PFSK-1 (cell line): ENCODE data around the gene DBNL. TPM values are rescaled to one million over a fixed set of nuclear protein-coding genes. Genes with fewer than 3 reads are reported as not detected.
A peak's percentile ranks its signal among the peaks of the same experiment; 100 is the strongest.
"Not testable (repeated sequence)": the region's sequence is repeated elsewhere in the genome, so short reads cannot be mapped to it uniquely, and the experiment has no call there.

Source experiments
- FOXP2 ChIP-seq: optimal IDR thresholded peaks from 2 replicates; pipeline ENCODE3; 2011; ENCODE audit warnings: borderline replicate concordance, control low read depth, inconsistent platforms; ENCODE audit not compliant: insufficient read depth; ENCODE audit errors: extremely low read length, extremely low read depth
- POLR2AphosphoS5 ChIP-seq: IDR thresholded peaks from 2 replicates; pipeline ENCODE4 v1.6.1; 2012; ENCODE audit warnings: low read depth, mild to moderate bottlenecking, control low read depth, low read length, moderate library complexity
- SIN3A ChIP-seq: IDR thresholded peaks from 2 replicates; pipeline ENCODE4 v1.6.1; 2012; ENCODE audit warnings: mild to moderate bottlenecking, low read length, moderate library complexity, borderline replicate concordance; ENCODE audit not compliant: insufficient read depth
- TAF1 ChIP-seq: IDR thresholded peaks from 2 replicates; pipeline ENCODE4 v1.6.1; 2012; ENCODE audit warnings: low read length, control low read depth, borderline replicate concordance; ENCODE audit not compliant: insufficient read depth
- polyA plus RNA-seq: library from polyadenylated mRNA; unstranded; fragments of >200 nt; gene quantifications from one replicate; pipeline ENCODE4 v1.2.1, GENCODE V29; 2012; ENCODE audit warnings: low read depth, missing spikeins; ENCODE audit not compliant: insufficient read length
- TF ChIP-seq, protein P1 (sequence below), 2 experiments: IDR thresholded peaks; 2 replicates each; pipeline versions ENCODE4 v1.6.1 to v1.8.0; 2011 to 2012; ENCODE audit warnings: low read depth in 2 of 2, low read length in 2 of 2, control low read depth in 1 of 2, inconsistent platforms in 1 of 2, mild to moderate bottlenecking in 1 of 2, moderate library complexity in 1 of 2; ENCODE audit not compliant: insufficient read depth in 1 of 2

DBNL gene
- polyA plus RNA-seq: 100 TPM

DNA sequence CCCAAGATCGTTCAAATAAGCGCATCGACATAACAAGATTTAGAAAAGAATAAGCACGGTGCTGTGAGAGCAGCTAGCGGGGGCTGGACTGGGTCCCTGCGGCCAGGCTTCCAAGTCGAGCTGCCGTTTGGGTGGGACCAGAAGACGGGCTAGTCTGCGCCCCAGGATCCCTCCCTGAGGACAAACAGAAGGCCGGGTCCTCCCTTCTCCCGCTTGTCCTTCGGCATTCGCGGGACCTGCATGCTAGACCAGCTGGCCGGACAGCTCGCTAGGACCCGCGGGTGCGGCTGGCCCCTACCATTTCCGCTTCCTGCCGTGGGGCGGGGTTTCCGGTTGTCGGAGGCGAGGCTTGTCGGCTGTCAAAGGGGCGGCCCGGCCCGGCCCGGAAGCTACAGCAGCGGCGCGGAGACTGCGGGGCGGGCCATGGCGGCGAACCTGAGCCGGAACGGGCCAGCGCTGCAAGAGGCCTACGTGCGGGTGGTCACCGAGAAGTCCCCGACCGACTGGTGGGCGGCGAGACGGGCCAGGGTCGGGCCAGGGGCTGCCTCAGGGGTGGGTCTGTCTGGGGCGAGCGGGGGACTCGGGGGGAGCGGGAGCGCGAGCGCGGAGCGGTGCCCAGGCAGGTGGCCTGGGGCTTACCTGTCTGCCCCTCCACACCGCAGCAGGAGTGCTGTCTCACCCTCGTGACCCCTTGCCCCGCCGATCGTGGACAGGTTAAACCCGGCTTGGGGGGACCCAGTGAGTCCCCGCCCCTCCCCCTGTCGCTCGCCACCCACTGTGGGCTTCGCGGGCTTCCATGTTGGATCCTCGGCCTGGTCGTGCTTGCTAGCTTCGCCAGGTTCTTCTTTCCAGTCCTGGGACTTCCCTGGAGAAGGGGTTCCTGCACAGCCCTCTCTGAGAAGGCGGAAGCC, at the start of gene DBNL:
TSS of gene DBNL (plus strand) at position 388 of the 911 bp plus-strand sequence. CDS start at position 424, 36 bp downstream.
- peak; percentile 89 for TF ChIP-seq TAF1
- TF ChIP-seq SIN3A: 0 out of 2 replicates have a peak, but pooled peaks have one; percentile 51
- peak; percentile 95 for TF ChIP-seq POLR2AphosphoS5
- peak; percentile 95 for TF ChIP-seq FOXP2
- TF ChIP-seq, protein P1, sequence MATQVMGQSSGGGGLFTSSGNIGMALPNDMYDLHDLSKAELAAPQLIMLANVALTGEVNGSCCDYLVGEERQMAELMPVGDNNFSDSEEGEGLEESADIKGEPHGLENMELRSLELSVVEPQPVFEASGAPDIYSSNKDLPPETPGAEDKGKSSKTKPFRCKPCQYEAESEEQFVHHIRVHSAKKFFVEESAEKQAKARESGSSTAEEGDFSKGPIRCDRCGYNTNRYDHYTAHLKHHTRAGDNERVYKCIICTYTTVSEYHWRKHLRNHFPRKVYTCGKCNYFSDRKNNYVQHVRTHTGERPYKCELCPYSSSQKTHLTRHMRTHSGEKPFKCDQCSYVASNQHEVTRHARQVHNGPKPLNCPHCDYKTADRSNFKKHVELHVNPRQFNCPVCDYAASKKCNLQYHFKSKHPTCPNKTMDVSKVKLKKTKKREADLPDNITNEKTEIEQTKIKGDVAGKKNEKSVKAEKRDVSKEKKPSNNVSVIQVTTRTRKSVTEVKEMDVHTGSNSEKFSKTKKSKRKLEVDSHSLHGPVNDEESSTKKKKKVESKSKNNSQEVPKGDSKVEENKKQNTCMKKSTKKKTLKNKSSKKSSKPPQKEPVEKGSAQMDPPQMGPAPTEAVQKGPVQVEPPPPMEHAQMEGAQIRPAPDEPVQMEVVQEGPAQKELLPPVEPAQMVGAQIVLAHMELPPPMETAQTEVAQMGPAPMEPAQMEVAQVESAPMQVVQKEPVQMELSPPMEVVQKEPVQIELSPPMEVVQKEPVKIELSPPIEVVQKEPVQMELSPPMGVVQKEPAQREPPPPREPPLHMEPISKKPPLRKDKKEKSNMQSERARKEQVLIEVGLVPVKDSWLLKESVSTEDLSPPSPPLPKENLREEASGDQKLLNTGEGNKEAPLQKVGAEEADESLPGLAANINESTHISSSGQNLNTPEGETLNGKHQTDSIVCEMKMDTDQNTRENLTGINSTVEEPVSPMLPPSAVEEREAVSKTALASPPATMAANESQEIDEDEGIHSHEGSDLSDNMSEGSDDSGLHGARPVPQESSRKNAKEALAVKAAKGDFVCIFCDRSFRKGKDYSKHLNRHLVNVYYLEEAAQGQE (IDR thresholded peaks at IDR 0.05; ENCODE audit: insufficient read depth in 1 of 2, low read depth in 2 of 2, low read length in 2 of 2): 0 out of 4 replicates have a peak, but pooled peaks have one; percentile 19 to 62

GRCh38 chr7:43997532-43997931, 47.0 kb upstream of the DBNL start, which contains the start of gene SPDYE1:
SPDYE1 (plus strand) TSS chr7:43997897; CDS start chr7:43999950, 2,053 bp downstream.
- TF ChIP-seq, protein P1 (IDR thresholded peaks at IDR 0.05; ENCODE audit: insufficient read depth in 1 of 2, low read depth in 2 of 2, low read length in 2 of 2): not testable (repeated sequence)
- not testable (repeated sequence) for TF ChIP-seq POLR2AphosphoS5, TAF1

DNA sequence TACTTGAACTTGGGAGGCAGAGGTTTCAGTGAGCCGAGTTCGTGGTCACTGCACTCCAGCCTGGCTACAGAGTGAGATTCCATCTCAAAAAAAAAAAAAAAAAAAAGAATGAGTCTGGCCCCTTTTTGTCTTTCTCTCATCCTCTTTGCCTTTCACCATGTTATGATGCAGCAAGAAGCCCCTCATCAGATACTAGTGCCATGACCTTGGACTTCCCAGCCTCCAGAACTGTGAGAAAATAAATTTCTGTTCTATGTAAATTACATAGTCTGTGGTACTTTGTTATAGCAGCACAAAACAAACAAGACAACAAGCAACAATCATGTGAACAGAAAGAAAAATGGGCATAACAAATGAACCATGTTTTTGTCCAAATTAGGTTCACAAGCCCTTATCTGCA, 2.3 kb upstream of the DBNL start:
- no peak for TF ChIP-seq TAF1
- no peak for TF ChIP-seq SIN3A
- TF ChIP-seq, protein P1 (IDR thresholded peaks at IDR 0.05; ENCODE audit: insufficient read depth in 1 of 2, low read depth in 2 of 2, low read length in 2 of 2): no peak
- TF ChIP-seq FOXP2: no peak
- no peak for TF ChIP-seq POLR2AphosphoS5

- no peak for TF ChIP-seq FOXP2
- TF ChIP-seq SIN3A: no peak
- no peak for TF ChIP-seq TAF1
- no peak for TF ChIP-seq POLR2AphosphoS5
- TF ChIP-seq, protein P1 (IDR thresholded peaks at IDR 0.05; ENCODE audit: insufficient read depth in 1 of 2, low read depth in 2 of 2, low read length in 2 of 2): no peak
Observed at GRCh38 chr7:44043902-44044301, 600 bp upstream of the DBNL start.
